KMS-11 (cell line): ENCODE measurements around the gene PCLO.

ENCODE experiments used
- H2AFZ ChIP-seq: fragments of 200-600 bp; sonication (generic); 2 replicates; pipeline ENCODE4 v1.6.1; 2016; ENCODE audit warnings: antibody characterized with exemption, mixed run types, low read depth
- H3K27ac ChIP-seq: fragments of 200-600 bp; sonication (generic); 2 replicates; pipeline ENCODE4 v1.6.1; 2016; ENCODE audit warnings: mild to moderate bottlenecking, mixed run types
- H3K27me3 ChIP-seq: fragments of 200-600 bp; sonication (generic); 2 replicates; pipeline ENCODE4 v1.6.1; 2017; ENCODE audit warnings: mild to moderate bottlenecking, low read depth, mixed run types, moderate library complexity; ENCODE audit not compliant: insufficient read depth
- H3K36me3 ChIP-seq: fragments of 200-600 bp; sonication (generic); 2 replicates; pipeline ENCODE4 v1.6.1; 2017; ENCODE audit warnings: mild to moderate bottlenecking, mixed run types; ENCODE audit not compliant: insufficient read depth
- H3K4me1 ChIP-seq: fragments of 200-600 bp; sonication (generic); 2 replicates; pipeline ENCODE4 v1.6.1; 2016; ENCODE audit warnings: mild to moderate bottlenecking, low read depth, mixed run types; ENCODE audit not compliant: poor library complexity, severe bottlenecking
- H3K4me2 ChIP-seq: fragments of 200-600 bp; sonication (generic); 2 replicates; pipeline ENCODE4 v1.7.0; 2016; ENCODE audit warnings: mild to moderate bottlenecking, mixed run types
- H3K4me3 ChIP-seq: fragments of 200-600 bp; sonication (generic); IDR thresholded peaks from 2 replicates; pipeline ENCODE4 v1.6.1; 2017; ENCODE audit warnings: low read depth, low read length, mixed read lengths; ENCODE audit not compliant: insufficient read depth
- H3K79me2 ChIP-seq: fragments of 200-600 bp; sonication (generic); 2 replicates; pipeline ENCODE4 v1.6.1; 2016; ENCODE audit warnings: low read depth, mixed run types; ENCODE audit not compliant: insufficient read depth
- H3K9ac ChIP-seq: fragments of 200-600 bp; sonication (generic); 2 replicates; pipeline ENCODE4 v1.6.1; 2016; ENCODE audit warnings: mild to moderate bottlenecking, mixed run types
- H4K20me1 ChIP-seq: fragments of 200-600 bp; sonication (generic); 2 replicates; pipeline ENCODE4 v1.6.1; 2016; ENCODE audit warnings: mild to moderate bottlenecking, mixed run types; ENCODE audit not compliant: insufficient read depth
- CTCF ChIP-seq: fragments of 200-600 bp; sonication (generic); conservative IDR thresholded peaks from 2 replicates; pipeline ENCODE4 v1.6.1; 2017; ENCODE audit warnings: low read depth, mild to moderate bottlenecking, antibody characterized with exemption, low read length, moderate library complexity, mixed read lengths

PCLO gene

GRCh38 chr7:83159731-83160130, 3.0 kb downstream of the PCLO start:
- H3K9ac ChIP-seq: no peak overlapping the region
- no peak overlapping the region for H2AFZ ChIP-seq
- H3K27me3 ChIP-seq: no peaks in the 10 kb centered on the region
- H4K20me1 ChIP-seq: no peaks in the 10 kb centered on the region
- TF ChIP-seq CTCF: no peak
- no peak overlapping the region for H3K4me3 ChIP-seq
- H3K36me3 ChIP-seq: no peaks in the 10 kb centered on the region
- no peak overlapping the region for H3K27ac ChIP-seq
- peaks cover 17% of the 10 kb centered on the region for H3K4me1 ChIP-seq
- no peak overlapping the region for H3K4me2 ChIP-seq
- H3K79me2 ChIP-seq: no peaks in the 10 kb centered on the region

- no peak overlapping the region for H3K4me3 ChIP-seq
- H2AFZ ChIP-seq: no peak overlapping the region
- H3K27me3 ChIP-seq: no peaks in the 10 kb centered on the region
- H3K27ac ChIP-seq: no peak overlapping the region
- H4K20me1 ChIP-seq: no peaks in the 10 kb centered on the region
- no peaks in the 10 kb centered on the region for H3K36me3 ChIP-seq
- no peak overlapping the region for H3K4me2 ChIP-seq
- TF ChIP-seq CTCF: no peak
- no peaks in the 10 kb centered on the region for H3K79me2 ChIP-seq
- peaks cover 4% of the 10 kb centered on the region for H3K4me1 ChIP-seq
- H3K9ac ChIP-seq: no peak overlapping the region
Measured at GRCh38 chr7:83156006-83156405, 6.7 kb downstream of the PCLO start.

- Histone ChIP-seq H3K79me2 (no peaks in the 10 kb centered on the region), H3K36me3 (no peaks in the 10 kb centered on the region), H3K27me3 (no peaks in the 10 kb centered on the region), H3K27ac (no peak overlapping the region), H3K9ac (no peak overlapping the region), H2AFZ (no peak overlapping the region), H4K20me1 (no peaks in the 10 kb centered on the region), H3K4me1 (no peaks in the 10 kb centered on the region), H3K4me3 (no peak overlapping the region), H3K4me2 (no peak overlapping the region)
- no peak for TF ChIP-seq CTCF
Measured at GRCh38 chr7:83155407-83155806, 7.3 kb downstream of the PCLO start.

- Histone ChIP-seq H3K4me3 (no peak overlapping the region), H3K4me2 (no peak overlapping the region), H3K4me1 (no peaks in the 10 kb centered on the region), H2AFZ (no peak overlapping the region), H3K79me2 (no peaks in the 10 kb centered on the region), H3K36me3 (no peaks in the 10 kb centered on the region), H3K27ac (no peak overlapping the region), H3K9ac (no peak overlapping the region), H3K27me3 (no peaks in the 10 kb centered on the region), H4K20me1 (no peaks in the 10 kb centered on the region)
- no peak for TF ChIP-seq CTCF
Measured at GRCh38 chr7:83153419-83153818, 9.3 kb downstream of the PCLO start.

GRCh38 chr7:83150310-83150709, 12.4 kb downstream of the PCLO start:
- Histone ChIP-seq H3K79me2 (no peaks in the 10 kb centered on the region), H3K4me2 (no peak overlapping the region), H3K4me1 (no peaks in the 10 kb centered on the region), H3K27me3 (no peaks in the 10 kb centered on the region), H3K36me3 (no peaks in the 10 kb centered on the region), H4K20me1 (no peaks in the 10 kb centered on the region), H3K4me3 (no peak overlapping the region), H3K27ac (no peak overlapping the region), H2AFZ (no peak overlapping the region), H3K9ac (no peak overlapping the region)
- no peak for TF ChIP-seq CTCF
